GM21360 (cell line): ENCODE measurements around the gene ZNF213.
"Not testable (repeated sequence)": the region's sequence is repeated elsewhere in the genome, so short reads cannot be mapped to it uniquely, and the experiment has no call there.

Experiments used
- ATAC-seq: cut with Tn5 transposase; IDR thresholded peaks from one replicate; pipeline ENCODE4 v1.9.1; 2021; ENCODE audit warnings: mild to moderate bottlenecking, moderate library complexity; ENCODE audit not compliant: unreplicated experiment

The ZNF213 gene

GRCh38 chr16:3168729-3169128 is 33.9 kb downstream of the ZNF213 start:
- not testable (repeated sequence) for ATAC-seq

GRCh38 chr16:3170440-3171180 is 35.8 kb downstream of the ZNF213 start:
- no peak for ATAC-seq

- ATAC-seq: no peak
These were observed 36.5 kb downstream of the ZNF213 start for GRCh38 chr16:3171181-3171854.

GRCh38 chr16:3171855-3172593 is 37.2 kb downstream of the ZNF213 start:
- no peak for ATAC-seq

GRCh38 chr16:3173892-3174617 is 39.2 kb downstream of the ZNF213 start:
- no peak for ATAC-seq

GRCh38 chr16:3174618-3175148 is 39.9 kb downstream of the ZNF213 start:
- ATAC-seq: no peak

- ATAC-seq: no peak
These were observed 40.6 kb downstream of the ZNF213 start for GRCh38 chr16:3175157-3176093.

- ATAC-seq: no peak
These were observed 44.8 kb downstream of the ZNF213 start for GRCh38 chr16:3179651-3180050.

GRCh38 chr16:3180445-3180878 is 45.6 kb downstream of the ZNF213 start:
- ATAC-seq: no peak

- ATAC-seq: not testable (repeated sequence)
These were observed 47.4 kb downstream of the ZNF213 start for GRCh38 chr16:3182293-3182607.

- ATAC-seq: no peak
These were observed 48.0 kb downstream of the ZNF213 start for GRCh38 chr16:3182608-3183444.

GRCh38 chr16:3183445-3184139 is 48.8 kb downstream of the ZNF213 start:
- ATAC-seq: no peak

GRCh38 chr16:3186946-3187690 is 52.3 kb downstream of the ZNF213 start:
- ATAC-seq: no peak

- no peak for ATAC-seq
These were observed 53.2 kb downstream of the ZNF213 start, which contains the start of gene OR1F1 for GRCh38 chr16:3187798-3188674. TSS of gene OR1F1 (plus strand) at chr16:3188204.

GRCh38 chr16:3188675-3188924 is 53.8 kb downstream of the ZNF213 start:
- no peak for ATAC-seq

GRCh38 chr16:3188925-3189825 is 54.3 kb downstream of the ZNF213 start:
- no peak for ATAC-seq
